Endothelial cell of umbilical vein (primary cell): ENCODE measurements around the gene PPP1R18.

ENCODE experiments used
- CTCF ChIP-seq, 2 donors: IDR thresholded peaks; 1 replicate in 1 of 2; 2 replicates in 1 of 2; pipeline ENCODE4 v1.5.1; 2011; ENCODE audit warnings: low read length in 2 of 2, mild to moderate bottlenecking in 2 of 2, moderate library complexity in 2 of 2, control low read depth in 1 of 2, inconsistent platforms in 1 of 2, low read depth in 1 of 2; ENCODE audit not compliant: insufficient read depth in 1 of 2; ENCODE audit errors: extremely low read depth in 1 of 2
- EZH2 ChIP-seq: IDR thresholded peaks from 2 replicates; pipeline ENCODE4 v1.6.1; 2012; ENCODE audit warnings: borderline replicate concordance, low read depth, mild to moderate bottlenecking, moderate library complexity, low read length, inconsistent platforms; ENCODE audit not compliant: severe bottlenecking
- JUN ChIP-seq: IDR thresholded peaks from 2 replicates; pipeline ENCODE4 v1.6.1; 2011; ENCODE audit warnings: borderline replicate concordance, low read depth; ENCODE audit not compliant: insufficient read length, insufficient read depth
- MAX ChIP-seq: IDR thresholded peaks from 2 replicates; pipeline ENCODE4 v1.6.1; 2011; ENCODE audit not compliant: insufficient read depth, insufficient read length
- MYC ChIP-seq: IDR thresholded peaks from one replicate; pipeline ENCODE4 v1.6.1; 2011; ENCODE audit warnings: mild to moderate bottlenecking, low read depth, low read length
- POLR2A ChIP-seq: IDR thresholded peaks from 2 replicates; pipeline ENCODE4 v1.6.1; 2012; ENCODE audit warnings: low read depth, mild to moderate bottlenecking, control low read depth, low read length
- POLR2AphosphoS5 ChIP-seq: IDR thresholded peaks from 2 replicates; pipeline ENCODE4 v1.6.1; 2012; ENCODE audit warnings: low read depth, mild to moderate bottlenecking, control low read depth, low read length, moderate library complexity; ENCODE audit not compliant: insufficient read depth

DNA sequence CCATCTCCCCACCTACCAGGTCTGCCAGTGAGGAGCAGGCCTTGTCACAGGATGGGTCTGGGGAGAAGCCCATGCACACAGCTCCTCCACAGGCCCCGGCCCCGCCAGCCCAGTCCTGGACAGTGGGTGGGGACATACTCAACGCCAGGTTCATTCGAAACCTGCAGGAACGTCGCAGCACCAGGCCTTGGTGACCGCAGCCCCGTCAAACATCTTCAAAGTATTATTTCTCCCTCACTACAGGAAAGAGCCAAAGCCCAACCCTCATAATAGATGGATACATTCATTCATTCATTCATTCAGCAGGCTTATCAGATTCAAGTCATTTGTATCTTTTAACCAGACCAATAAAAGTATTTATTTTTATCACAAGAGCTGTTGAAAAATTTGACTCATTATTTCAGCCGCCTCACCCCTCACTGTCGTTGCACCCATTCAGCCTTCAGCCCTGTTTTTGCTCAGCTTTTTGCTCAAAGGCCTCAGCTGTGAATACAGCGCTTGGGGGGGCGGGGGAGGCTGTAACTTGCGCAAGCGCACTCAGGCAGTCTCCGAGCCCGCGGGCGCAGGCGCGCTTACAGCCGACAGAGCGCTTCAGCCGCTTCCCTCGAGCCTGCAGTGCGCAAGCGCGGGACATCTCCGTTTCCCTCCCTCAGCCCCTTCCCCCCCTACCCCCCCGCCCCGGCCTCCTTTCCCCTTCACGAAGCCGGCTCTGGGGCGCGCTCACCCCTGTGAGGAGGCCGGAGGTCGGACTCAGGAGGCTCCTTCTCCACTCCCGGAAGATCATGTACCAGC lies 39.8 kb downstream of the PPP1R18 start, which contains the start of gene C6orf136:
- TF ChIP-seq CTCF (IDR thresholded peaks at IDR 0.05; ENCODE audit: extremely low read depth in 1 of 2, insufficient read depth in 1 of 2, low read depth in 1 of 2, low read length in 2 of 2): no peak
- TF ChIP-seq EZH2: no peak
- TF ChIP-seq POLR2AphosphoS5: no peak
- no peak for TF ChIP-seq POLR2A
- no peak for TF ChIP-seq MAX
- no peak for TF ChIP-seq JUN
- TF ChIP-seq MYC: no peak
